Gastroesophageal sphincter (tissue), 3 donors: ENCODE data around the gene PLCG2.

ENCODE experiments used
- EP300 ChIP-seq: sonication (generic); formaldehyde crosslinking; IDR thresholded peaks from one replicate; pipeline ENCODE4 v1.6.1; 2017; ENCODE audit warnings: antibody characterized with exemption, mild to moderate bottlenecking
- POLR2A ChIP-seq, 2 donors: fragments of 450-650 bp; IDR thresholded peaks; one replicate each; pipeline ENCODE4 v1.6.1; 2017; ENCODE audit warnings: antibody characterized with exemption in 2 of 2, mild to moderate bottlenecking in 2 of 2, moderate library complexity in 1 of 2
- TF ChIP-seq, protein P1 (sequence below), 4 experiments: fragments of 200-600 bp in 2 of 4; fragments of 450-650 bp in 2 of 4; sonication (generic) in 1 of 4; IDR thresholded peaks; one replicate each; pipeline ENCODE4 v1.5.1; 2017 to 2019; ENCODE audit warnings: antibody characterized with exemption in 4 of 4, mild to moderate bottlenecking in 2 of 4, moderate library complexity in 2 of 4

DNA sequence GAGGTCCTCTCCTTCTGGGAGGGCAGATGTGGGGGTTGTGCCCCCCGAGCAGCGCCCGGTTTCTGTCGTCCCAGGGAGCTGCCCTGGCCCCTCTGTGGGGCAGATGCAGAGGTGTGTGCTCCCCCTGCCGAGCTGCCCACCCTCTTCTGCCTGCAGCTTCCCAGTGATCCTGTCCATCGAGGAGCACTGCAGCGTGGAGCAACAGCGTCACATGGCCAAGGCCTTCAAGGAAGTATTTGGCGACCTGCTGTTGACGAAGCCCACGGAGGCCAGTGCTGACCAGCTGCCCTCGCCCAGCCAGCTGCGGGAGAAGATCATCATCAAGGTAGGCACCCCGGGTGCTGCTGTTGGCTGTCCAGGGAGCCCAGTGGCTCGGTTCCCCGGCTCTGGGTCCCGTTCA, 121.4 kb downstream of the PLCG2 start:
- TF ChIP-seq, protein P1, sequence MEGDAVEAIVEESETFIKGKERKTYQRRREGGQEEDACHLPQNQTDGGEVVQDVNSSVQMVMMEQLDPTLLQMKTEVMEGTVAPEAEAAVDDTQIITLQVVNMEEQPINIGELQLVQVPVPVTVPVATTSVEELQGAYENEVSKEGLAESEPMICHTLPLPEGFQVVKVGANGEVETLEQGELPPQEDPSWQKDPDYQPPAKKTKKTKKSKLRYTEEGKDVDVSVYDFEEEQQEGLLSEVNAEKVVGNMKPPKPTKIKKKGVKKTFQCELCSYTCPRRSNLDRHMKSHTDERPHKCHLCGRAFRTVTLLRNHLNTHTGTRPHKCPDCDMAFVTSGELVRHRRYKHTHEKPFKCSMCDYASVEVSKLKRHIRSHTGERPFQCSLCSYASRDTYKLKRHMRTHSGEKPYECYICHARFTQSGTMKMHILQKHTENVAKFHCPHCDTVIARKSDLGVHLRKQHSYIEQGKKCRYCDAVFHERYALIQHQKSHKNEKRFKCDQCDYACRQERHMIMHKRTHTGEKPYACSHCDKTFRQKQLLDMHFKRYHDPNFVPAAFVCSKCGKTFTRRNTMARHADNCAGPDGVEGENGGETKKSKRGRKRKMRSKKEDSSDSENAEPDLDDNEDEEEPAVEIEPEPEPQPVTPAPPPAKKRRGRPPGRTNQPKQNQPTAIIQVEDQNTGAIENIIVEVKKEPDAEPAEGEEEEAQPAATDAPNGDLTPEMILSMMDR (IDR thresholded peaks at IDR 0.05) = no peak
- no peak for TF ChIP-seq EP300
- TF ChIP-seq POLR2A (IDR thresholded peaks at IDR 0.05) = no peak
